ENCODE measurements around the gene USH2A.

- no peak for TF ChIP-seq TAF1 (IDR thresholded peaks at IDR 0.05; ENCODE audit: low read depth)
- no peak for TF ChIP-seq SMC3 (conservative IDR thresholded peaks at IDR 0.05; ENCODE audit: poor library complexity)
- no peak for TF ChIP-seq POLR2AphosphoS5 (IDR thresholded peaks at IDR 0.05)
- TF ChIP-seq CTCF (IDR thresholded peaks at IDR 0.05; ENCODE audit: poor library complexity, severe bottlenecking), result no peak
- no peak for TF ChIP-seq EZH2 (IDR thresholded peaks at IDR 0.05; ENCODE audit: borderline replicate concordance, insufficient read depth, low read length, poor library complexity, severe bottlenecking)
- no peak for TF ChIP-seq EP300 (conservative IDR thresholded peaks at IDR 0.05; ENCODE audit: poor library complexity, severe bottlenecking)
- TF ChIP-seq MXI1 (conservative IDR thresholded peaks at IDR 0.05; ENCODE audit: poor library complexity, severe bottlenecking), result no peak
- TF ChIP-seq RAD21 (conservative IDR thresholded peaks at IDR 0.05), result no peak
- no peak for TF ChIP-seq REST (IDR thresholded peaks at IDR 0.05; ENCODE audit: borderline replicate concordance)
Observed at GRCh38 chr1:216119600-216119999, 303.6 kb downstream of the USH2A start.
